ENCODE results near the gene KCTD11.

DNA sequence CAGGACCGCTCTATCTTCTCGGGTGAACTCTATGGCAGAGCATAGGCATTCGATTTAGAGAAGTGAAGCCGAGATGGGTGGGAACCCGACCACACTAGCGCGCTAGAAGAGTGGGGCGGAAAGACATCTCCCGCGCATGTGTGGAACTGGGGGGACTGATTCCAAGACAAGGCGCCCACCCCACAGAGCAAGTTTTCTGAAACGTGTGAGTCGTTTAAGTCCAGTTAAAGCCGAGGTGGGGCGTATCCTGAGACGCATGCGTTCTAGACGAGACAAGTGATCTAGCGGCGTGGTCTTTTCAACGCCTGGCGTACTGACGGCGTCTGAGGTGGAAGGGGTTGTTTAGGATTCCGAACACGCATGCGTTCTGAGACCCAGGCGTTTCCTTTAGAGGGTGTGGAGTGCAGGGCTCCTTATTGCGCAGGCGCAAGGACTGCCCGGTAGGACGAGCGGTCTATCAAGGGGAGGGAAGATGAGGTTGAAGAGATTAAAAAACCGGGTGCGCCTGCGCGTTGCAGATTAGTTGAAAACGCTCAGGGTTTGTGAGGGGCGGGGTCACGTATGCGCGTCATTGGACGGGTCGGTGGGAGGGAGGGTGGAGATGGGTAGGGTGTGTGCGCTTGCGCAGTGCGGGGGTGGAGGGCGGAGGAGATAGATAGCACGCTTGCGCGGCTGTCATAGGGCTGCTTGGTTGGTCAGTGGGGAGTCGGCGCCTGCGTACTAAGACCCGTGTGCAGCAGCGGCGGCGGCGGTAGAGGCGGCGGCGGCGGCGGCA is 44.9 kb upstream of the KCTD11 start, which contains the start of gene EIF5A:
- TF ChIP-seq, protein P1, sequence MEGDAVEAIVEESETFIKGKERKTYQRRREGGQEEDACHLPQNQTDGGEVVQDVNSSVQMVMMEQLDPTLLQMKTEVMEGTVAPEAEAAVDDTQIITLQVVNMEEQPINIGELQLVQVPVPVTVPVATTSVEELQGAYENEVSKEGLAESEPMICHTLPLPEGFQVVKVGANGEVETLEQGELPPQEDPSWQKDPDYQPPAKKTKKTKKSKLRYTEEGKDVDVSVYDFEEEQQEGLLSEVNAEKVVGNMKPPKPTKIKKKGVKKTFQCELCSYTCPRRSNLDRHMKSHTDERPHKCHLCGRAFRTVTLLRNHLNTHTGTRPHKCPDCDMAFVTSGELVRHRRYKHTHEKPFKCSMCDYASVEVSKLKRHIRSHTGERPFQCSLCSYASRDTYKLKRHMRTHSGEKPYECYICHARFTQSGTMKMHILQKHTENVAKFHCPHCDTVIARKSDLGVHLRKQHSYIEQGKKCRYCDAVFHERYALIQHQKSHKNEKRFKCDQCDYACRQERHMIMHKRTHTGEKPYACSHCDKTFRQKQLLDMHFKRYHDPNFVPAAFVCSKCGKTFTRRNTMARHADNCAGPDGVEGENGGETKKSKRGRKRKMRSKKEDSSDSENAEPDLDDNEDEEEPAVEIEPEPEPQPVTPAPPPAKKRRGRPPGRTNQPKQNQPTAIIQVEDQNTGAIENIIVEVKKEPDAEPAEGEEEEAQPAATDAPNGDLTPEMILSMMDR (IDR thresholded peaks at IDR 0.05) = no peak
- no peak for TF ChIP-seq EZH2 (IDR thresholded peaks at IDR 0.05; ENCODE audit: borderline replicate concordance, insufficient read depth, low read depth, low read length, poor library complexity, severe bottlenecking)
